NT2/D1 (cell line): ENCODE results near the gene ARHGEF38.
"Not testable (repeated sequence)": the region's sequence is repeated elsewhere in the genome, so short reads cannot be mapped to it uniquely, and the experiment has no call there.

Experiments
- DNase-seq: peaks from one replicate; pipeline ENCODE4 v3.0.0-alpha.2; 2011; ENCODE audit warnings: low read depth, low spot score
- H3K27me3 ChIP-seq: 2 replicates; pipeline ENCODE4 v1.6.0; 2011; ENCODE audit warnings: mild to moderate bottlenecking; ENCODE audit not compliant: insufficient read length, insufficient read depth
- H3K36me3 ChIP-seq: 2 replicates; pipeline ENCODE4 v1.6.1; 2011; ENCODE audit warnings: mild to moderate bottlenecking, low read length, mixed read lengths; ENCODE audit not compliant: insufficient read depth, insufficient read length
- H3K4me1 ChIP-seq: 2 replicates; pipeline ENCODE4 v1.5.1; 2011; ENCODE audit not compliant: insufficient read depth, insufficient read length
- H3K4me3 ChIP-seq: 2 replicates; pipeline ENCODE4 v1.5.1; 2011; ENCODE audit warnings: low read depth; ENCODE audit not compliant: insufficient read length
- H3K9ac ChIP-seq: 2 replicates; pipeline ENCODE4 v1.6.0; 2011; ENCODE audit warnings: low read depth; ENCODE audit not compliant: insufficient read length
- H3K9me3 ChIP-seq: 2 replicates; pipeline ENCODE4 v1.5.1; 2011; ENCODE audit warnings: mild to moderate bottlenecking, low read length; ENCODE audit not compliant: insufficient read depth
- SUZ12 ChIP-seq: IDR thresholded peaks from 2 replicates; pipeline ENCODE4 v1.6.1; 2011; ENCODE audit not compliant: insufficient read length, insufficient read depth; ENCODE audit errors: extremely low read depth
- YY1 ChIP-seq: IDR thresholded peaks from 2 replicates; pipeline ENCODE4 v1.6.1; 2011; ENCODE audit not compliant: insufficient read length, insufficient read depth
- ZNF274 ChIP-seq: IDR thresholded peaks from 2 replicates; pipeline ENCODE4 v1.6.1; 2011; ENCODE audit warnings: mild to moderate bottlenecking, low read depth, low read length

Gene ARHGEF38

GRCh38 chr4:105666693-105667092 lies 114.3 kb downstream of the ARHGEF38 start:
- no peak for DNase-seq
- no peaks in the 10 kb centered on the region for H3K4me1 ChIP-seq
- H3K27me3 ChIP-seq, result no peaks in the 10 kb centered on the region
- no peak overlapping the region for H3K4me3 ChIP-seq
- H3K9ac ChIP-seq, result no peak overlapping the region
- no peaks in the 10 kb centered on the region for H3K36me3 ChIP-seq
- H3K9me3 ChIP-seq, result no peaks in the 10 kb centered on the region
- no peak for TF ChIP-seq ZNF274
- TF ChIP-seq SUZ12, result no peak
- TF ChIP-seq YY1, result no peak

- no peak overlapping the region for H3K9ac ChIP-seq
- no peaks in the 10 kb centered on the region for H3K36me3 ChIP-seq
- H3K27me3 ChIP-seq, result no peaks in the 10 kb centered on the region
- DNase-seq, result no peak
- no peak overlapping the region for H3K4me3 ChIP-seq
- no peaks in the 10 kb centered on the region for H3K4me1 ChIP-seq
- TF ChIP-seq SUZ12, result no peak
- no peak for TF ChIP-seq ZNF274
- no peak for TF ChIP-seq YY1
- H3K9me3 ChIP-seq, result no peaks in the 10 kb centered on the region
Observed at GRCh38 chr4:105670684-105671083, 118.3 kb downstream of the ARHGEF38 start.

GRCh38 chr4:105671301-105671700 lies 118.9 kb downstream of the ARHGEF38 start:
- Histone ChIP-seq H3K4me3 (no peak overlapping the region), H3K9me3 (no peaks in the 10 kb centered on the region), H3K9ac (no peak overlapping the region), H3K27me3 (no peaks in the 10 kb centered on the region), H3K36me3 (no peaks in the 10 kb centered on the region), H3K4me1 (no peaks in the 10 kb centered on the region)
- DNase-seq, result no peak
- TF ChIP-seq YY1 (no peak), SUZ12 (no peak), ZNF274 (no peak)

- Histone ChIP-seq H3K4me1 (no peaks in the 10 kb centered on the region), H3K27me3 (no peaks in the 10 kb centered on the region), H3K4me3 (no peak overlapping the region), H3K36me3 (no peaks in the 10 kb centered on the region), H3K9ac (no peak overlapping the region), H3K9me3 (no peaks in the 10 kb centered on the region)
- TF ChIP-seq ZNF274 (no peak), YY1 (no peak)
- DNase-seq, result no peak
Observed at GRCh38 chr4:105674011-105674410, 121.6 kb downstream of the ARHGEF38 start.

GRCh38 chr4:105677709-105678108 lies 125.3 kb downstream of the ARHGEF38 start:
- H3K9me3 ChIP-seq, result no peaks in the 10 kb centered on the region
- peaks cover 7% of the 10 kb centered on the region for H3K36me3 ChIP-seq
- H3K9ac ChIP-seq, result no peak overlapping the region
- H3K4me3 ChIP-seq, result no peak overlapping the region
- H3K4me1 ChIP-seq, result no peaks in the 10 kb centered on the region
- TF ChIP-seq YY1, result no peak
- no peak for TF ChIP-seq ZNF274
- TF ChIP-seq SUZ12, result no peak
- no peaks in the 10 kb centered on the region for H3K27me3 ChIP-seq
- no peak for DNase-seq

- Histone ChIP-seq H3K4me3 (no peak overlapping the region), H3K9me3 (no peaks in the 10 kb centered on the region), H3K27me3 (no peaks in the 10 kb centered on the region), H3K36me3 (peaks cover 11% of the 10 kb centered on the region), H3K4me1 (no peaks in the 10 kb centered on the region), H3K9ac (no peak overlapping the region)
- no peak for DNase-seq
- no peak for TF ChIP-seq YY1
- TF ChIP-seq SUZ12, result no peak
- no peak for TF ChIP-seq ZNF274
Observed at GRCh38 chr4:105679186-105679585, 126.8 kb downstream of the ARHGEF38 start.

GRCh38 chr4:105683038-105683437 lies 130.6 kb downstream of the ARHGEF38 start:
- TF ChIP-seq ZNF274, result no peak
- TF ChIP-seq SUZ12, result no peak
- TF ChIP-seq YY1, result no peak
- Histone ChIP-seq H3K9me3 (no peaks in the 10 kb centered on the region), H3K36me3 (peaks cover 12% of the 10 kb centered on the region), H3K9ac (no peak overlapping the region), H3K4me1 (no peaks in the 10 kb centered on the region), H3K4me3 (no peak overlapping the region), H3K27me3 (no peaks in the 10 kb centered on the region)
- DNase-seq, result no peak

GRCh38 chr4:105686571-105686970 lies 134.2 kb downstream of the ARHGEF38 start:
- Histone ChIP-seq H3K9me3 (no peaks in the 10 kb centered on the region), H3K4me1 (no peaks in the 10 kb centered on the region), H3K4me3 (no peak overlapping the region), H3K27me3 (no peaks in the 10 kb centered on the region), H3K36me3 (peaks cover 36% of the 10 kb centered on the region), H3K9ac (no peak overlapping the region)
- TF ChIP-seq SUZ12 (no peak), ZNF274 (no peak), YY1 (no peak)
- no peak for DNase-seq

- not testable (repeated sequence) for H3K9ac ChIP-seq, H3K9me3 ChIP-seq, H3K4me1 ChIP-seq, H3K27me3 ChIP-seq, DNase-seq, H3K4me3 ChIP-seq
- peaks cover 31% of the 10 kb centered on the region for H3K36me3 ChIP-seq
Observed at GRCh38 chr4:105694812-105695211, 142.4 kb downstream of the ARHGEF38 start.

GRCh38 chr4:105695832-105696231 lies 143.4 kb downstream of the ARHGEF38 start:
- not testable (repeated sequence) for H3K9ac ChIP-seq, H3K4me1 ChIP-seq, H3K9me3 ChIP-seq, H3K27me3 ChIP-seq, DNase-seq, H3K4me3 ChIP-seq
- peaks cover 28% of the 10 kb centered on the region for H3K36me3 ChIP-seq
